ENCODE data around the gene EP400. TPM values are rescaled to one million over a fixed set of nuclear protein-coding genes. Genes with fewer than 3 reads are reported as not detected.
"Not testable (repeated sequence)": the region's sequence is repeated elsewhere in the genome, so short reads cannot be mapped to it uniquely, and the experiment has no call there.

Gene EP400
- total and polyA plus RNA-seq, 7 donors: 8.0 to 24.5 (median 18.4) TPM

DNA sequence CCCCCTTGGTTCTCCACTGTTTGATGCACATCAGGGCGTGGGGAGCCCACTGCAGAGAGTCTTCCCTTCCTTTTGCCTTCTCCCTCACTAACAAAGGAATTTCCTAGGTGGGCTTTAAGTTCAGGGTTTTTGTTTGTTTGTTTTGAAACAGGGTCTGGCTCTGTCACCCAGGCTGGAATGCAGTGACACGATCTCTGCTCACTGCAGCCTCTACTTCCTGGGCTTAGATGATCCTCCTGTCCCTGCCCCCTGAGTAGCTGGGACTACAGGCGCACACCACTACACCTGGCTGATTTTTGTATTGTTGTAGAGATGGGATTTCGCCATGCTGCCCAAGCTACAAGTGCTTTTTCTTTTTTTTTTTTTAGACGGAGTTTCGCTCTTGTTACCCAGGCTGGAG is 33.8 kb downstream of the EP400 start:
- H3K9me3 ChIP-seq: no peaks in the 10 kb centered on the region
- H3K27ac ChIP-seq: no peak overlapping the region
- TF ChIP-seq, protein P1, sequence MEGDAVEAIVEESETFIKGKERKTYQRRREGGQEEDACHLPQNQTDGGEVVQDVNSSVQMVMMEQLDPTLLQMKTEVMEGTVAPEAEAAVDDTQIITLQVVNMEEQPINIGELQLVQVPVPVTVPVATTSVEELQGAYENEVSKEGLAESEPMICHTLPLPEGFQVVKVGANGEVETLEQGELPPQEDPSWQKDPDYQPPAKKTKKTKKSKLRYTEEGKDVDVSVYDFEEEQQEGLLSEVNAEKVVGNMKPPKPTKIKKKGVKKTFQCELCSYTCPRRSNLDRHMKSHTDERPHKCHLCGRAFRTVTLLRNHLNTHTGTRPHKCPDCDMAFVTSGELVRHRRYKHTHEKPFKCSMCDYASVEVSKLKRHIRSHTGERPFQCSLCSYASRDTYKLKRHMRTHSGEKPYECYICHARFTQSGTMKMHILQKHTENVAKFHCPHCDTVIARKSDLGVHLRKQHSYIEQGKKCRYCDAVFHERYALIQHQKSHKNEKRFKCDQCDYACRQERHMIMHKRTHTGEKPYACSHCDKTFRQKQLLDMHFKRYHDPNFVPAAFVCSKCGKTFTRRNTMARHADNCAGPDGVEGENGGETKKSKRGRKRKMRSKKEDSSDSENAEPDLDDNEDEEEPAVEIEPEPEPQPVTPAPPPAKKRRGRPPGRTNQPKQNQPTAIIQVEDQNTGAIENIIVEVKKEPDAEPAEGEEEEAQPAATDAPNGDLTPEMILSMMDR (IDR thresholded peaks at IDR 0.05): no peak
- 81 to 94% (median 89%) methylated on average over 6 of the region's 6 CpGs for WGBS, 3 donors
- intact Hi-C loops (cut with DNase I): no loop called here
- no peaks in the 10 kb centered on the region for H3K27me3 ChIP-seq (ENCODE audit: insufficient read depth in 3 of 3, low read length in 2 of 3)
- H3K4me3 ChIP-seq: no peak overlapping the region
- H3K36me3 ChIP-seq (ENCODE audit: insufficient read depth in 1 of 2, low read depth in 1 of 2): peaks cover 3 to 91% of the 10 kb centered on the region in 2 donors
- no peaks in the 10 kb centered on the region for H3K4me1 ChIP-seq
- DNase-seq: no peak
- ATAC-seq: no peak

DNA sequence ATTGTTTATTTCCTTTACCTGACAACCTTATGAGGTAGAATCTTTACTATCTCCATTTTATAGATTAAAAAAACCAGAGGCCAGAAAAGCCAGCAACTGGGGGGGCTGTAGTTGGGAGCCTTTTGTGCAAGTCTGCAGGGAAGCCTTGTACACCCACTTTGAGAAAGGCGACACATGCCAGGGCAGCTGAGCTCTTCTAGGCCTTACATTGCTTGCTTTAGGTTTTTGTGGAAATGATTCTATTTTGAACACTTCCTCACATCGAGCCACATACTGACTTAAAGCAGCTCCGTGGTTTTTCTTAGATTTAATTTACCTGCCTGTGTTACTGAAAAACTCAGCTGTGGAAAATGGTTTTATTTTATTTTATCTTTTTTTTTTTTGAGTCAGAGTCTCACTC is 34.6 kb downstream of the EP400 start:
- Histone ChIP-seq H3K36me3 (ENCODE audit: insufficient read depth in 1 of 2, low read depth in 1 of 2) (peaks cover 3 to 99% of the 10 kb centered on the region in 2 donors), H3K27ac (no peak overlapping the region), H3K4me1 (no peaks in the 10 kb centered on the region), H3K27me3 (ENCODE audit: insufficient read depth in 3 of 3, low read length in 2 of 3) (no peaks in the 10 kb centered on the region), H3K4me3 (no peak overlapping the region), H3K9me3 (no peaks in the 10 kb centered on the region)
- ATAC-seq (no peak), DNase-seq (no peak)
- 92 to 95% (median 94%) methylated on average over 3 of the region's 3 CpGs for WGBS, 3 donors
- TF ChIP-seq, protein P1 (IDR thresholded peaks at IDR 0.05): no peak
- intact Hi-C loops (cut with DNase I): no loop called here

DNA sequence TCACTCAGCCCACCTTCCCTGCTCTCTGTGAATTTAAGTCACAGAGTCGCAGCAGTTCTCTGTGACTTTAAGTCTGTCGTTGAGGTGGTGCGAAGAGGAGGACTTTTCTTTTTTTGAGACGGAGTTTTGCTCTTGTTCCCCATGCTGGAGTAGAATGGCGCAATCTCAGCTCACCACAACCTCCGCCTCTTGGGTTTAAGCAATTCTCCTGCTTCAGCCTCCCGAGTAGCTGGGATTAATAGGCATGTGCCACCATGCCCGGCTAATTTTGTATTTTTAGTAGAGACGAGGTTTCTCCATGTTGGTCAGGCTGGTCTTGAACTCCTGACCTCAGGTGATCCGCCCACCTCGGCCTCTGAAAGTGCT is 35.8 kb downstream of the EP400 start:
- WGBS, 3 donors: 88 to 92% (median 91%) methylated on average over 11 of the region's 11 CpGs
- H3K27me3 ChIP-seq (ENCODE audit: insufficient read depth in 3 of 3, low read length in 2 of 3); H3K4me3 ChIP-seq; intact Hi-C loops (cut with DNase I); H3K4me1 ChIP-seq; H3K9me3 ChIP-seq; ATAC-seq; DNase-seq; H3K27ac ChIP-seq: not testable (repeated sequence)
- H3K36me3 ChIP-seq (ENCODE audit: insufficient read depth in 1 of 2, low read depth in 1 of 2): peaks cover 4 to 99% of the 10 kb centered on the region in 2 donors

DNA sequence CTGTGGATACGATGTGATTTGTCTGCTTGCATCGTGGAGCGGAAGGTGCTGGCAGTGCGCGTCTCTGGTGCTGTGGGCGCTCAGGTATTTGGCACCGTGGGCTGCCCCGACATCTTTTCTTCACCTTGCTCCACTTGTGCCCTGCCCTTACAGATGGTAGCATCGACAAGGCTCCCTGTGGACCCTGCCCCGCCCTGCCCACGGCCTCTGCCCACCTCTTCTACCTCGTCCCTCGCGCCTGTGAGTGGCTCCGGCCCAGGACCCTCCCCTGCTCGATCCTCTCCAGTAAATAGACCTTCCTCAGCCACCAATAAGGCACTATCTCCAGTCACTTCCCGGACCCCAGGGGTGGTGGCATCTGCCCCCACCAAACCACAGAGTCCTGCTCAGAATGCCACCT is 36.6 kb downstream of the EP400 start:
- DNase-seq (no peak), ATAC-seq (no peak)
- Histone ChIP-seq H3K36me3 (ENCODE audit: insufficient read depth in 1 of 2, low read depth in 1 of 2) (peaks cover 4 to 99% of the 10 kb centered on the region in 2 donors), H3K9me3 (no peaks in the 10 kb centered on the region), H3K27ac (no peak overlapping the region), H3K4me3 (no peak overlapping the region), H3K4me1 (no peaks in the 10 kb centered on the region), H3K27me3 (ENCODE audit: insufficient read depth in 3 of 3, low read length in 2 of 3) (no peaks in the 10 kb centered on the region)
- WGBS, 3 donors: 95 to 98% (median 96%) methylated on average over 17 of the region's 17 CpGs
- intact Hi-C loops (cut with DNase I): no loop called here
- TF ChIP-seq, protein P1 (IDR thresholded peaks at IDR 0.05): no peak

DNA sequence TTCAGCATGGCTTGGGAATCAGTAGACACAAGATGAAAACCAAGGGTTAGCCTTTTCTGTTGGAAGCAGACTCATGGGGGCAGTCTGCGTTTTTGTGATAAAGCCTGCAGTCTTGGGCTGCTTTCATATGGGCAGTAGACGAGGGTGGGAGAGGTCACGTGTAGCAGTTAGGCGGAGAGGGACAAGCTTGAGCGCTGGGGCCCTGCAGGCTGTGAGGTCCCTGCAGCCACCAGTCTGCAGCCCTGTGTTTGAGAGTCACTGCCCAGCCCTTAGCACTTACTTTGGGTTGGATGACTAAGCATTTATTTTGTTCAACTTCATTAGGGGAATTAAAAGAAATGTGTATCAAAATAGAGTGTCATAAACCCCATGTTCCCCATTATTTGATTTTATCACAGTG is 37.2 kb downstream of the EP400 start:
- WGBS, 3 donors: 91 to 92% (median 92%) methylated on average over 5 of the region's 5 CpGs
- DNase-seq (no peak), ATAC-seq (no peak)
- H3K36me3 ChIP-seq (ENCODE audit: insufficient read depth in 1 of 2, low read depth in 1 of 2): peaks cover 4 to 99% of the 10 kb centered on the region in 2 donors
- H3K4me1 ChIP-seq: no peaks in the 10 kb centered on the region
- no peak overlapping the region for H3K4me3 ChIP-seq
- TF ChIP-seq, protein P1 (IDR thresholded peaks at IDR 0.05): no peak
- H3K27me3 ChIP-seq (ENCODE audit: insufficient read depth in 3 of 3, low read length in 2 of 3): no peaks in the 10 kb centered on the region
- no peaks in the 10 kb centered on the region for H3K9me3 ChIP-seq
- no peak overlapping the region for H3K27ac ChIP-seq
- intact Hi-C loops (cut with DNase I): no loop called here
